Measurements from ENCODE around the gene DAD1.

Gene DAD1

GRCh38 chr14:22564463-22564862 lies 24.6 kb downstream of the DAD1 start:
- H3K4me3 ChIP-seq (ENCODE audit: low read depth, low read length) = no peak overlapping the region
- DNase-seq (ENCODE audit: low read depth) = no peak
- TF ChIP-seq CTCF (conservative IDR thresholded peaks at IDR 0.05; ENCODE audit: low read depth, low read length) = no peak

- no peak overlapping the region for H3K4me3 ChIP-seq (ENCODE audit: low read depth, low read length)
- peak; percentile 56 for DNase-seq (ENCODE audit: low read depth)
- TF ChIP-seq CTCF (conservative IDR thresholded peaks at IDR 0.05; ENCODE audit: low read depth, low read length) = no peak
Measured at GRCh38 chr14:22563987-22564386, 25.0 kb downstream of the DAD1 start.

GRCh38 chr14:22561661-22562579 lies 27.1 kb downstream of the DAD1 start:
- DNase-seq (ENCODE audit: low read depth) = peak; percentile 80
- no peak overlapping the region for H3K4me3 ChIP-seq (ENCODE audit: low read depth, low read length)
- TF ChIP-seq CTCF (conservative IDR thresholded peaks at IDR 0.05; ENCODE audit: low read depth, low read length) = no peak

GRCh38 chr14:22561366-22561660 lies 27.7 kb downstream of the DAD1 start:
- no peak for TF ChIP-seq CTCF (conservative IDR thresholded peaks at IDR 0.05; ENCODE audit: low read depth, low read length)
- no peak for DNase-seq (ENCODE audit: low read depth)
- H3K4me3 ChIP-seq (ENCODE audit: low read depth, low read length) = no peak overlapping the region

GRCh38 chr14:22560662-22561365 lies 28.2 kb downstream of the DAD1 start:
- TF ChIP-seq CTCF (conservative IDR thresholded peaks at IDR 0.05; ENCODE audit: low read depth, low read length) = no peak
- no peak overlapping the region for H3K4me3 ChIP-seq (ENCODE audit: low read depth, low read length)
- peak; percentile 26 for DNase-seq (ENCODE audit: low read depth)

GRCh38 chr14:22559041-22559440 lies 30.0 kb downstream of the DAD1 start:
- no peak overlapping the region for H3K4me3 ChIP-seq (ENCODE audit: low read depth, low read length)
- no peak for TF ChIP-seq CTCF (conservative IDR thresholded peaks at IDR 0.05; ENCODE audit: low read depth, low read length)

More at GRCh38 chr14:22559041-22559440, 30.0 kb downstream of the DAD1 start:
- no peak for DNase-seq (ENCODE audit: low read depth)

Data from choroid plexus epithelial cell (primary cell).